H1 (cell line): ENCODE results near the gene ALKAL2.

Experiments
- CTCF ChIP-seq, 3 experiments: IDR thresholded peaks; 1 replicate in 2 of 3; 2 replicates in 1 of 3; pipeline versions ENCODE4 v1.5.1 to v1.6.1; 2011; ENCODE audit warnings: low read length in 3 of 3, mild to moderate bottlenecking in 3 of 3, inconsistent platforms in 2 of 3, low read depth in 1 of 3, moderate library complexity in 1 of 3; ENCODE audit not compliant: insufficient read depth in 1 of 3; ENCODE audit errors: control extremely low read depth in 1 of 3
- POLR2A ChIP-seq, 2 experiments: IDR thresholded peaks; 1 replicate in 1 of 2; 2 replicates in 1 of 2; pipeline ENCODE4 v1.6.1; 2011; ENCODE audit warnings: low read depth in 2 of 2, low read length in 2 of 2, mild to moderate bottlenecking in 2 of 2; ENCODE audit errors: control extremely low read depth in 1 of 2

- TF ChIP-seq POLR2A (IDR thresholded peaks at IDR 0.05; ENCODE audit: control extremely low read depth in 1 of 2, low read depth in 2 of 2, low read length in 2 of 2) (no peak), CTCF (IDR thresholded peaks at IDR 0.05; ENCODE audit: control extremely low read depth in 1 of 3, insufficient read depth in 1 of 3, low read depth in 1 of 3, low read length in 3 of 3) (no peak)
Measured at GRCh38 chr2:269356-270030, 18.4 kb downstream of the ALKAL2 start.
